HG03108 (cell line): Measurements from ENCODE around the gene NAPSA.
"Not testable (repeated sequence)": the region's sequence is repeated elsewhere in the genome, so short reads cannot be mapped to it uniquely, and the experiment has no call there.

Experiments used
- ATAC-seq: cut with Tn5 transposase; IDR thresholded peaks from one replicate; pipeline ENCODE4 v1.9.1; 2021; ENCODE audit warnings: moderate library complexity; ENCODE audit not compliant: unreplicated experiment

NAPSA gene

GRCh38 chr19:50365434-50366306, at the start of gene NAPSA:
TSS of gene NAPSA (minus strand) at chr19:50365639. CDS start at chr19:50365621, 18 bp downstream.
- ATAC-seq = no peak

GRCh38 chr19:50413531-50413930, 48.1 kb upstream of the NAPSA start:
- ATAC-seq = no peak

- no peak for ATAC-seq
Measured at GRCh38 chr19:50413096-50413495, 47.7 kb upstream of the NAPSA start.

- no peak for ATAC-seq
Measured at GRCh38 chr19:50412419-50412818, 47.0 kb upstream of the NAPSA start.

DNA sequence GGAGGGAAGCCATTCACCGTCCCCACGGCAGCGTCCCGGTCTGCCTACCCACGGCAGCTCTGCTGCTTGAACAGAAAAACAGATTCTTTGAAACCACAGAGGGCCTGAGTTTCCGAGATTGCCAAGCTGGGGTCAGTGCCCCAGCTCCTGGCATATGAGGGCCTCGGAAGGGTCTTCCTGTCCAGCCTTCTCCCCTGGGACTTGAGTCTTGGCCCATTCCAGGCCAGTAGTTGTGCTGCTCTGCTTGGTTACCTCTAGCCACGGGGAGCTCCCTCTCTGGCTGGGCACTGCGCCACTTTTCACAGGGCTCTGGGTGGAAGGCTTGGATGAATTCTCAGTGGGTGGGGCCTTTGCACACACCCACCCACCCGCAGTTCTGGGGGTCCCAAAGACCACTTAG, 44.7 kb upstream of the NAPSA start:
- no peak for ATAC-seq

- ATAC-seq = no peak
Measured at GRCh38 chr19:50409347-50409746, 43.9 kb upstream of the NAPSA start.

- ATAC-seq = no peak
Measured at GRCh38 chr19:50406829-50407228, 41.4 kb upstream of the NAPSA start.

DNA sequence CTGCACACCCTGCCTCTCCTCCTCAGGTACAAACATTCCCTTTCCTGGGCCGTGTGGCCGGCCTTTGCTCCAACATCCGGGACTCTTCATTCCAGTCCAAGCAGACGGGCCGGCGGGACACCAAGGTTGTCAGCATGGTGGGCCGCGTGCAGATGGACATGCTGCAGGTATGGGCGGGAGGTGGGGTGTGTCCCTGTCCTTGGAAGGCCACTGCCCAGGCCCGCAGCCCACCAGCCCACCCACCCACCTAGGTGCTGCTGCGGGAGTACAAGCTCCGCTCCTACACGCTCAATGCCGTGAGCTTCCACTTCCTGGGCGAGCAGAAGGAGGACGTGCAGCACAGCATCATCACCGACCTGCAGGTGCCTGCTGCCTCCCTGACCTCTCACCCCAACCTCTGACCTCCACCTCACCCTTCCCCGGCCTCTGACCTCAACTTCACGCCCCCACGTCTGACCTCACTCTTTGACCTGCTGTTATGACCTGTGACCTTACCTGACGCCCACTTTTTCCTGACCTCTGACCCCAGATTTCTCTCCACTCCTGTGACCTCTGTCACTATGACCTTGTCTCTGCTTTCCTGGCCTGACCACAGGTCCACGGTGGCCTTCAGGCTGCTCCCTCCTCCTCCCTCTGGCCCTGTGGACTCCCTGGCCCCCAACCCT, 40.8 kb upstream of the NAPSA start:
- no peak for ATAC-seq

GRCh38 chr19:50402544-50403301, 37.3 kb upstream of the NAPSA start:
- ATAC-seq = no peak

GRCh38 chr19:50401605-50402450, 36.4 kb upstream of the NAPSA start:
- no peak for ATAC-seq

DNA sequence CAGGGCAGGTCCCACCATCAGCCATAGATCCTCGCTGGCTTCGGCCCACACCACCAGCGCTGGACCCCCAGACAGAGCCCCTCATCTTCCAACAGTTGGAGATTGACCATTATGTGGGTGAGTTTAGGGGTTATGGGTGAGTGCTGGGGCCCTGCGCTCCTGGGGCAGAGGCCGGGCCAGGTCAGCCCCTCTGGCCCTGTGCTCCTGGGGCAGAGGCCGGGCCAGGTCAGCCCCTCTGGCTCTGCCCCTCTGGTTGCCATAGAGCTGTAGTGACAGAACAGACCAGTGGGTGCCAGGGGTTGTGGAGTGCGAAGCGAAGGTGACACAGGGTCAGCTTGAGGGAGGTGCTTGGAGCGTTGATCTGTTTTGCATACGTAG, 33.9 kb upstream of the NAPSA start:
- ATAC-seq = no peak

GRCh38 chr19:50398675-50399367, 33.4 kb upstream of the NAPSA start:
- no peak for ATAC-seq

DNA sequence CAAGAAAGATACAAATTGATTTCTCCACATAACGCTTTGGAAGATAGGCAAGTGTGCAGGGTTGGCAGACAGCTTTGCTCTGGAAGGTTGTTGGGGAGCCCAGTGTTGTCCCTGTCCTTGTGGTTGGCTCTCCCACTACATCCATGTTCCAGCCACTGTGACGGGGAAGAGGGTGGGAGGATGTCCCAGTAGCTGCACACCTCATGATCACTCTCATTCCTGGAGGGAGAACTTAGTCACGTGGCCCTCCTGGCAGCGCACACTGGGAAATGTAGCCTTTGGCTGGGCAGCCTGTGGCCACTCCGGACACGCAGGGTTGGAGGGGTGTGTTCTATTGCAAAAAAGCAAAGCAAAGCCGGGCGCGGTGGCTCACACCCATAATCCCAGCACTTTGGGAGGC, 28.6 kb upstream of the NAPSA start:
- ATAC-seq = no peak

DNA sequence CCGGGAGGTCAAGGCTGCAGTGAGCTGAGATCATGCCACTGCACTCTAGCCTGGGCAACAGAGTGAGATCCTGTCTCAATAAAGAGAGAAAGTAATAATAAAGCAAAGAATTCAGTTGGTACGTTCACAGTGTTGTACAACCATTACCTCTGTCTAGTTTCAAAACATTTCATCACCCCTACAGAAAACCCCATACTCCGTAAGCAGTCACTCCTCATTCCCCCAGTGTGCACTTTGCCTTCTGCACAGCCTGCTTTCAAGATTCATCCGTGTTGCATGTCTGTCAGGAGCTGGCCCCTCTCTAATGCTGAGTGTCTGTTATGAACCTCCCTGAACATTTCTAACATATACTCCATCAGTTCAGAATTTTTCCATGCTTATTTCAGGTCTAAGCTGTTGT, 28.1 kb upstream of the NAPSA start:
- ATAC-seq = no peak

DNA sequence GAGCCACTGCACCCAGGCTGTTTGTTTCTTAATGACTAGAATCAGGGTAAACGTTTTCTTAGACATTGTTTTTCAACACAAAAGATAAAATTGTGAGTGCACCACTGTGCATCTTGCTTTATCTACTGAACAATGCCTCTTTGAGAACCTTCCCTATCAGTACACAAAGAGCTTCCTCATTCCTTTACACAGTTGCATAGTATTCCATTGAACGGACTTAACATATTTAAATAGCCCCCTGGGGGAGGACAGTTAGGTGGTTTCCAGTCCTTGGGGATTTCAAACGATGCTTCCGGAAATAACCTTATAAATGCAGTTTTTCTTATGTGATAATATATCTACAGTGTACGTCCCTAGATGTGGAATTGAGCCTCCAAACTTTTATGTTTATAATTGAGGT, 27.3 kb upstream of the NAPSA start:
- no peak for ATAC-seq

DNA sequence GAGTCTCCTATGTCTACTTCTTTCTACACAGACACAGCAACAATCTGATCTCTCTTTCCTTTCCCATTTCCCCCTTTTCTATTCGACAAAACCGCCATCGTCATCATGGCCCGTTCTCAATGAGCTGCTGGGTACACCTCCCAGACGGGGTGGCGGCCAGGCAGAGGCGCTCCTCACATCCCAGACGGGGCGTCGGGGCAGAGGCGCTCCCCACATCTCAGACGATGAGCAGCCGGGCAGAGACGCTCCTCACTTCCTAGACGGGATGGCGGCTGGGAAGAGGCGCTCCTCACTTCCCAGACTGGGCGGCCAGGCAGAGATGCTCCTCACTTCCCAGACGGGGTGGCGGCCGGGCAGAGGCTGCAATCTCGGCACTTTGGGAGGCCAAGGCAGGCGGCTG, 25.5 kb upstream of the NAPSA start:
- ATAC-seq = not testable (repeated sequence)

- ATAC-seq = not testable (repeated sequence)
Measured at GRCh38 chr19:50390295-50390694, 24.9 kb upstream of the NAPSA start.

DNA sequence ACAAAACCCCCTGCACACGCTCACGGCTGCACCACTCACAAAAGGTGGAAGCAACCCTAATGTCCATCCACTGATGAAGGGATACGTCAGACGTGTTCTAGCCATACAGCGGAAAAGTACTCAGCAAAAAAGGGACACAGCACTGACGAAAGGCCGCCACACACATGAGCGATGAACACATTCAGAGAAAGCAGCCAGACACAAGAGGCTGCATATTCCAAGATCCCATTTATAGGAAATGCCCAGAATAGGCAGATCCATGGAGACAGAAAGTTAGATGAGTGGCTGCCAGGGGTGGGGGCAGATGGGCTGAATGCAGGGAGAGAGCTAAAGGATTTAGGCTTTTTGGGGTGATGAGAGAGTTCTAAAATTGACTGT, 22.4 kb upstream of the NAPSA start:
- no peak for ATAC-seq

- no peak for ATAC-seq
Measured at GRCh38 chr19:50387176-50387867, 21.9 kb upstream of the NAPSA start.
